ENCODE results near the gene ELK1.
"Not testable (repeated sequence)": the region's sequence is repeated elsewhere in the genome, so short reads cannot be mapped to it uniquely, and the experiment has no call there.

ELK1 gene, protein sequence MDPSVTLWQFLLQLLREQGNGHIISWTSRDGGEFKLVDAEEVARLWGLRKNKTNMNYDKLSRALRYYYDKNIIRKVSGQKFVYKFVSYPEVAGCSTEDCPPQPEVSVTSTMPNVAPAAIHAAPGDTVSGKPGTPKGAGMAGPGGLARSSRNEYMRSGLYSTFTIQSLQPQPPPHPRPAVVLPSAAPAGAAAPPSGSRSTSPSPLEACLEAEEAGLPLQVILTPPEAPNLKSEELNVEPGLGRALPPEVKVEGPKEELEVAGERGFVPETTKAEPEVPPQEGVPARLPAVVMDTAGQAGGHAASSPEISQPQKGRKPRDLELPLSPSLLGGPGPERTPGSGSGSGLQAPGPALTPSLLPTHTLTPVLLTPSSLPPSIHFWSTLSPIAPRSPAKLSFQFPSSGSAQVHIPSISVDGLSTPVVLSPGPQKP

DNA sequence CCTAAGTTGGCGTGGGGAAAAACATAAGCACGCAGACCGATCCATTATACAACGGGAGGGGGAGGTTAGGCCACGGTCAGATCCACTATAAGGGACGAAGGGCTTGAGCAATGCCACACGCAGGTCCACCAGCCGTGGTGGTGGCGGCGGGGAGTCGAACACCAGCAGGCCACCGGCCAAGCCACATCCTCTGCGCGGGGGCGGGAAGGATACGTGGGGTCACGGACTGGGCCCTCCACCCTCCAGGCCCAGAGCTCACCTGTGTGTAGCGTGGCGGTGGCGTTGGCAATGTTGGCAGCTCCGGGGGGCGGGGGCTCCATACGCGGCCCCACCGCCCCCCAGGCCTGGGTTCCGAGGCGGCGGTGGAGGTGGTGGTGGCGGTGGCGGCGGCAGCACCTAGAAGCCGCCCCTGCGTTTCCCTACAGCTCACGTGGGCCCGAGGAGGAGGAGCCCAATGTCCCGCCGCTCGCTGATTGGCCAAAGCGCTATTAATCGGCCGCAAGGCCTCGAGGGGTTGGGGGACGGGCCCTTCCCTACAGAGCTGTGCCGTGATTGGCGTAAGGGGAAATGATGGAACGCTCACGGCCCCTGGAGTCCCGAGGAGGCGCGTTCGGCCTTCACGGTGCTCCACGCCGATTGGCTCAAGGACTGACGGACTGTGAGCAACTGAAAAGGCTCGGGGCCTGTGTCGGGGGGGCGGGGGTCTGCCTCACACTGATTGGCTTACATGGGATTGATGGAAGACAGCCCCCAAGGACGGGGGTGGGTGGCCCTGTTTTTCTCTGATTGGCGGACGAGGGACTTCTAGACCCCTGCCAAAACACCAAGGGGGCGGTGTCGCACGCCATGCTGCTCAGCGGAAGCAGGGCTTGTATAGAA is at the start of gene ELK1:
Gene ELK1, minus strand, starts transcription at position 400 of the 879 bp plus-strand sequence. CDS start 9,122 bp downstream, outside the sequence.
- DNase-seq, result peak; percentile 96

DNA sequence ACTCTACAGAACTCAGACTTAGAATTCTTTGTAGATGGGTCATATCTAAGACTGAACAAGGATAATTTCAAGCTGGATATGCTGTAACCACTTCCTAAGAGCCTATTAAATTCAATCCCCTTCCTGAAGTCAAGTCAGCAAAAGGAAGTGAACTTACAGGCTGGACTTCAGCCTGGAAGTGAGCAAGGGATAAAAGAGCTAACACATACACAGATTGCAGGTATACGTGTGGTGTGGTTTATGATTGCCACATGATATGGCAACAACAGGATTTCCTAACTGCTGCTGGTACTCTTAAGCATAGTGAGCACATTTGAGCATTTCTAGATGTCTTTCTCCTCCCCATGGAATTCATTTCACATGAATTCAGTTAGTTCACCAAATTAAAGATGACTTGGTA is 46.8 kb upstream of the ELK1 start:
- peak; percentile 5 for DNase-seq

DNA sequence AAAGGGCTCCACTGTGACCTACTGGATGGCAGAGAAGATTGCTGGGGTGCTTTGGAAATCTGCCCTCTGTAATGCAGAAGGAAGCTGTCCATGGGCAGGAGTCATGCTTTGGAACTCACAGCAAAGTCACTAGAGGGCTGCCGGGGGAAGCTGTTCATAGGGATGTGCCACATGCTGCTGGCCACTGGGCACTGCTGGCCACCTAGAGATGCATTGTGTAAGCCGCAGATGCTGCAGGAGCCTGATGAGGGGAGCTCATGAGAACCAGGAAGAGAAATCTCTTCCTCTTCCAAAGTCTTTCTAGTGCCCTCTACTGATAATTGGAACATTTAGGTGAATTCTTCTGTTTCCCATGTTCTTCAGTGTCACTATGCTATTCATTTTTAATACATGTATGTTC is 39.8 kb upstream of the ELK1 start:
- peak; percentile 21 for DNase-seq

DNA sequence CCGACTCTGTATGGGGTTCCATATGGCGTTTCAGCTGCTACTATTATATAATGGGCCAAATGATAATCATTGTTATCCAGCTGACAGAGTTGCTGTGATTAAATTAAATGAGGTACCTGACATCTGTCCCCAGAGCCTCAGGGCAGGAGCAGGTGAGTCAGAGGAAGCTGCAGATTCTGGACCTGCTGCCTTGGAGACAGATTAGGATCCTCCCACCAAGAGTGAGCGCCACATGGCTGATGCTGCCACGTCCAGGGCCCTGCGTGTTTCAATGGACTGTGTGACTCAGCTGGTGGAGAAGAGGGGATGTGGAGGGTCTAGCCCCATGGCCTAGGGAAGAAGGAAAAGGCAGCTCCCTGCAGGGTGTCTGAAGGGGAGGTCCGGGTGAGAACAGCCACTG is 36.9 kb upstream of the ELK1 start:
- no peak for DNase-seq

DNA sequence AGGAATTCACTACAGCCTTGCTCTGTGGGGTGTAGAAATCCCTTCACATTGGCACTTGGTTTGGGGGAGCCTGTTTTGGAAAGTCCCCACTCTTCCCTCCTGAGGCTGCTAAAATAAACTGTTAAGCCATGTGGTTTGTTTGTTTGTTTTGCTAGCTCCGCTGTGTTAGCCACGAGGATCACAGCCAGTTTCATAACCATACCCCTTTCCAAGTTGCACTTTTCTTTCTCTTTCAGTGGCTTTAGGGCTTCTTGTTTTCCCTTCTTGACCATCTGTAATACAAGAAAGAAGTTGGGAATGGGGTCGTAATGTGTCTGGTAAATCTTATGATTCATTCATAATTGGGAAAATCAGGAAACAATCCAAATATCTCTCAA is 33.5 kb upstream of the ELK1 start:
- DNase-seq, result no peak

DNA sequence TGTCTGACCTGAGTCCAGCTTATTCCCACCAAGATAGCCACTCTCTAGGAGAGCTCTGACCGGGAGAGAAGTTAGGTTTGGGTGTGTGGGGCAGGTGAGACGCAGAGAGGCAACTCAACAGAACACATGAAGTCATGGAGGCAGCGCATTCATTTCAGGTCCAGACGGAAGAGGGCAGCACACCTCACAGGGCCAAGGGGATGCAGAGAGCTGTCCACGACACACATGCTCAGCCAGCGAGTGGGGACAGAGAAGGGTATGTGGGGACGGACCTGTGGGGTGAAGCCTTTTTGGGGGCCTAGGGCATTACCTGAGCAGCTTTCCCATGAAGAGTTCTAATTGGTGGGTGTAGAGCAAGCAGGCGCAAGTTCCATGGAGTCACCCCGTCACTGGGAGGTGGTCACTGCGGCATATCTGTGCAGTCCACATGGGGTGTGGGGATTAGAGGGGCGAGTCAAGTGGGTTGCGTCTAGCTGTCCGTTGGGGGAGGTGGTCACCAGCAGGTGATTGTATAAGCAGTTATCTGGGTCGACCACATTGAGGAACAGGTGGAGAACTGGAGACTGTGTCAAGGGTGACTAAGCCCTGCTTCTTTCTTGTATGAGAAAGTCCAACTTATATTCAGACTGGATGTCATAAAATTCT is 32.9 kb upstream of the ELK1 start:
- DNase-seq, result peak; percentile 10

DNA sequence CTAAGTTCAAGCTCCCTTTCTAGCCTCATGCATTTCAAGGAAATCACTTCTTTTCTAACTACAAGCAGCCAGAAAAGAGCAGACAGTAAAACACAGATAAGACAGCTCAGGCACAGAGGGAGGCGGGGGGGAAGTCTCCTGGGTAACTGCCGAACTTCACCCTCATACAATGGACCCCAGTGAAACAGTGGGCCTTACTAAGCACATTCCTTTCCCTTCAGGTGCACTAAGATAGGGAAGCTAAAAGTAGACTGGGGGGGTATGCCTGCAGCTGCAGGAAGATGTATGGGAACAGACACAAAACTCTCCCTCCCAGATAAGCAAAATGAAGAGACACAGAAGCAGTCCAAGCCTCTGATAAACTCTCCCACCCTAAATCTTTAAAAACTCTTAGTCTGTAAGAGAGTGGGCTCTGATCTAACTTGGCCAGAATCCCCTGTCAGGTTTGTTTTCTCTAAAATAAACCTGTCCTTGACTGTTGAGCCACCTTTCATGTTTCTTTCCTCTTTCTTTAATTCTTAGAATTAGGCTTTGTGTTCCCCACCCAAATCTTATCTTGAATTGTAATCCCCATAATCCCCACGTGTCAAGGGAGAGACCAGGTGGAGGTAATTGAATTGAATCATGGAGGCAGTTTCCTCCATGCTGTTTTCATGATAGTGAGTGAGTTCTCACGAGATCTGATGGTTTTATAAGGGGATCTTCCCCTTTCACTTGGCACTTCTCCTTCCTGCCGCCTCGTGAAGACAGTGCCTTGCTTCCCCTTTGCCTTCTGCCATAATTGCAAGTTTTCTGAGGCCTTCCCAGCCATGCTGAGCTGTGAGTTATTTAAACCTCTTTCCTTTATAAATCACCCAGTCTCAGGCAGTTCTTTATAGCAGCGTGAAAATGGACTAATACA is 25.8 kb upstream of the ELK1 start:
- not testable (repeated sequence) for DNase-seq

DNA sequence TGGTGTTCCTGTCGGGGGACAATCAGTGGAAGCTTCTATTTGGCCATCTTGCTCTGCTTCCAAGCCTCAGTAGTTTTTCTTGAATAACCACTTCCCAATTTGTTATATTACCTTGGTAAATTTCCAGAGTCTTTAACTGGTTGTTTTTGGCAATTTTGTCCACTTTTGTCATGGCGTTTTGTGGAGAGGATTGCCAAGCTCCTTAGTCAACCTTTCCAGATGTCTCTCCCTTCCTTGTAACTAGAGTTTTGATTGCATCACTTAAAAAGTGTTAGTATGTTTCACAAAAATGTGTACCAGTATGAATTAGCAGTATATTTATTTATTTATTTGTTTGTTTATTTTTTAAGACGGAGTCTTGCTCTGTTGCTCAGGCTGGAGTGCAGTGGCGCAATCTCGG is 24.4 kb upstream of the ELK1 start:
- DNase-seq, result peak; percentile 14

DNA sequence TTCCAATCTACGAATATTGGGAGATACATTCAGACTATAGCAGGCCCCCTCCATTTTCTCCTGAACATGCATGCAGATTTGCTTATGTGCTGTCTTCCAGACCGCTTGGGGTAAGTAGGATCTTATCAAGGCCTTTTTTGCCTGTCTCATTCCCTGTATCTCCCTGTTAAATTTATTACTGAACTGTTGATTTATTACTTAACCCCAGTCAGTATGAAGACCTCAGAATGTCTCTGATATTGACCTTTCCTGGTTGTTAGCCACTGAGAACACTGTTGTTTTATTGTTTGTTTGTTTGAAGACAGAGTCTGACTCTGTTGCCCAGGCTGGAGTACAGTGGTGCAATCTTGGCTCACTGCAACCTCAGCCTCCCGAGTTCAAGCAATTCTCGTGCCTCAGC is 15.4 kb upstream of the ELK1 start:
- DNase-seq, result not testable (repeated sequence)

DNA sequence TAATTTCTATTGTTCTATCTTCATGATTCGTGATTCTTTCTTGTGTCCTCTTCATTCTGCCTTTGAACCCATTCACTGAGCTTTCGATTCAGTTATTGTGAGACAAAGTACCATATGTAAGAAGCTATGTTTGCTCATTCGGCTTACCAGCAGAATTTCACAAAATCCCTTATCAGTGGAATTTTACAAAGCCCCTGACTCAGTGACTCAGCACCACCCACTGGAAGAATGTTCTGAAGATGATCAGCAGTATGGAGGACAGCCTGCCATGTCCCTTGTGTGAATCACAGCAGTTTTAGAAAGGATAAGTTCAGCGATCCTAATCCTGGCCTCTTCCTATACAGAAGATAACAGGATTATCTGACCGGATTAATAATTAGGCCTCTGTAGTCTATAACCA is 14.4 kb upstream of the ELK1 start:
- DNase-seq, result no peak

DNA sequence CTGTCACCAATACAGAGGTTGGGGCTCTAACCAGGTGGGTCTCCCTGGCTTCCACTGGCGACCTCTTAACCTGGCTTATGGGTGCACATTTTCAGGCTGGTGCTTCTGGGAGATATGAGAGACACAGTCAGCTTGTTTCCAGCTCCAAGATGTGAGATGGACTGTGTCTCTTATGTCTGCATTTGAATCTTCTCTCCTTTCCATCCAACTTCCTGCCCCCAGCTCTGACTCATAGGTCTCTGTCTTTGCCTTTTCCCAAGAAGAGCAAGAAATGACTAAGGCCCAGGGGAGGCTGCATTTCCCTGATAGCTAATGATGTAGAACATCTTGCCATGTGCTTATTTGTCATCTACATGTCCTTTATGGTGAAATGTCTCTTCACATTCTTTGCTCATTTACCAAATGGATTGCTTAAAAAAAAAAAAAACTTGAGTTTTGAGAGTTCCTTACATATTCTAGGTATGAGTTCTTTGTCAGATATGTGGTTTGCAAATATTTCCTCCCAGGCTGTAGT is 11.8 kb upstream of the ELK1 start:
- DNase-seq, result peak; percentile 92

DNA sequence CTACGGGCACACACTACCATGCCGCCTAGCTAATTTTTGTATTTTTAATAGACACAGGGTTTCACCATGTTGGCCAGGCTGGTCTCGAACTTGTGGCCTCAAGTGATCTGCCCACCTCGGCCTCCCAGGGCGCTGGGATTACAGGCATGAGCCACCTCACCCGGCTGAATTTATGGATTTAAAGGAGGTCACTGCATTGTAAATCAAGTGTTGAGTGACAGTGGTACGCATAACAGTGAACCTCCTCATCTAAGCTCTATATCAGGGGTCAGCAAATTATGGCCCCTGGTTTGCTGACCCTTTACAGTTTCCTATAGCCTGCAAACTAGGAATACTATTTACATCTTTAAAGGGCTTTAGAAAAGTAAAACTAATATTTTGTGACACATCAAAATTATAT is 11.2 kb upstream of the ELK1 start:
- no peak for DNase-seq

DNA sequence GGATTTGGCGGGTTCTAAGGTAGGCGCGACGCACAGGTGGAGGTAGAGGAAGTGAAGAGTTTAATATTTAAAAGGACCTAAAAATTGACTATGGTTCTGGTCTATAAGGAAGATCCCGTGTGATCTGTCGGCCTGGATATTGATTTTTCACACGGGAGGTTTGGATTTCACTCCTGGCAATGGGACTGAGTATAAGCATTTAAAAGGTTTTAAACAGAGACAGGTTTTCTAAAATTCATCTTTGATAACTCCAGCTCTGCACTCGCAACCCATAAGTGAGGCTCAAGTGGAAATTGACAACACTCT is 9.0 kb upstream of the ELK1 start:
- DNase-seq, result no peak

DNA sequence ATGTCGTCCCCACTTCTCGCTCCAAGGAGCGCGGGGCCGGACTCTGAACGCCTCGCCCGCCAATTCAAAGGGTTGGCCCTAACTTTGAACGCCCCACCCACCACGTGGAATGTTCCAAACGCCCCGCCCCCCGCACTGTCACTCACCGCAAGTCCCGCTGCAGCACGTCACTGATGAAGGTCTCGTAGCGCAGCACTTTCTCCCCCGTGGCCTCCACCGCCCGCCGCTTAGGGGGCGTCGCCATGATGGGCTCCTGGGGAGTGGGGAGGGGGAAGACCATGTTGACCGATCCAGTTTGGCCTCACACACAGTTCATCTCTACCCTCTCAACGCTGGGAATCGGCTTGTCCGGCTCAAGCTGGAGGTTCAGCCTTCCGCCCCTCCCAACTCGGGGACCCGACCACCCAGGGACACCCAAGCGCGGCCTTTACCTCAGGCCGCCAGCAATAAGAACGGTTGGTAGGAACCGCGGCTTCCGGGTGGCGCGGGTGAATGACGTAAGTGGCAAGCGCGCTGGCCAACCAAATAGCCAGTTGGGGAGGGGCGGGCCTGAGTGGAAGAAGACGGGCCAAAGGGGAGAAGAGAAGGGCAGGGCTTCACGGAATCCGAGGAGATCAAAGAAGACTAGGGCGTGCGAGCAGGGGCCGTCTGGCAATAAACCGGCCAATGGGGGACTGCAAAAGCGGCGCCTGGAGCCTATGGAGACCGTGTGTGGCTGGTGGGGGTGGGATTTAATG is 8.5 kb upstream of the ELK1 start, which contains the start of gene UXT:
Gene UXT, minus strand, starts transcription at position 497 of the 737 bp plus-strand sequence. Its CDS starts 253 bp downstream, at position 244.
- peak; percentile 91 for DNase-seq

DNA sequence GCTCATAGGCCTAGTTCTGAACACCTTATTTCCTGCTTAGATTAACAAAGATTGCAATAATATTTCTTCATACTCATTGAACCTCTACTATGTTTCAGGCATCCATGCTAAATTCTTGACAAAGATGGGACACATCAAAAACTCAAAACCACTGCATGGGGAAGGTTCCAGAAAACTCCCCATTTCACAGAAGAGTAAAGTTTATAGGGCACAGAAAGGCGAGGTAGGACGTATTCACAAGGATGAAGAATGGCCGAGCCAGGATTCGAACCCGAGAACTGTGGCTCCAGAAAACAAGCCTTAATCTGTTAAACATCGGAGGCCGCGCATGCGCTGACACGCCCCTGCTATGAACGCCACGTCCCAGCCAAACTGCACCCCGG is 7.9 kb upstream of the ELK1 start:
- no peak for DNase-seq

DNA sequence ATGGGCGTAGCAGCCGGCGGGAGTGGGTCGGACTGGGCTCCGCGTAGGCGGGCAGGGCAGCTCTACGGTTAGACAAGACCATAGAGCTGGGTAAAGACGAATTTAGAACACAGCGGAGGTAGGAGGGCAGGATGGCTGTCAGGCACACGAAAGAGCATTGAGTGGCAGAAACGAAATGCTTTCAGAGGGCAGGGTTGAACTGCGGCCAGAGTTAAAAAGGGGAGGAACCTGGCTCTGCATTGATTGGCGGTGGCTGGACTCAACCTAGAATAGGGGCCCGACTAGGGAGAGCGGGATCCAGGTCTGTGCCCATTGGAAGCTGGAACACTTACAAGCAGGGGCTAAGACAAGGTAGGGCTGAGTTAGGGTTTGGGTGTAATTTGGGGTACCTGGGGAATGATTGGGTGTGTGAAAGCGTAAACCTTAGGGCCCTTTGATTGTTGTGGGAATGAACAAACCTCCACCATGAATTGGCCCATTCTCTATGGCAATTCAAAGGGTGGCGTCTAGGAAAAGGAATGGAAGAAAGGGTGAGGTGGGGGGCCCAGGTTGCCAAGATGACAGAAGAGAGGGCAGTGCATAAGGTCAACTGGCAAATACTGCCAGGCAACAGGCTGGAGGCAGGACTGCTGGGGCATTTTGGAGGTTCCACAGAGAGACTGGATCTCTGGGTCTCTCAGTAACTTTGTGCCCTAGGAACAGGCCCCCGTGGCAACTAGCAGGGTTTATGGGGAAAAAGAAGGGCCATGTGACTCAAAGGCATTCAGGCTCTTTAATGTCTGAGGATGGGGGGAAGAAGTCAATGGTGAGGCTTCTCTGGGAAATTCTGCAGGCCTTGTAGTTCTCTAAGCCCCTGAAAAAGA is 911 bp upstream of the ELK1 start:
- no peak for DNase-seq

DNA sequence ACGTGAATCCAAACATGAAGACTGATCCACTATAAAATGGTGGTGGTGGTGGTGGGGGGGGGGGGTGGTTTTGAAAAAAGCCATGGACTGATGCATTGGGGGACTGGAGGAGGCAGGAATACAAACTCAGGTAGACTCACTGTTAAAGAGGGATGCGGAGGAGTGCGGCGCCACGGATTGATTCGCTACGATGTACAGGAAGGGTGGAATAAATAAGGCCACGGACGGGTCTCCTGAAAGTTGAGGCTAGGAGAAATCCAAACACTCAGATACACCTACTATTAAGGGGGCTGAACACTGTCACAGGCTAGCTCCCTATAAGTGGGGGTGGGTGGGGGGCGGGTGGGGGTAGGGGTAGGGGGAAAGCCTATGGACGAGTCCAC is 591 bp downstream of the ELK1 start:
- DNase-seq, result no peak

DNA sequence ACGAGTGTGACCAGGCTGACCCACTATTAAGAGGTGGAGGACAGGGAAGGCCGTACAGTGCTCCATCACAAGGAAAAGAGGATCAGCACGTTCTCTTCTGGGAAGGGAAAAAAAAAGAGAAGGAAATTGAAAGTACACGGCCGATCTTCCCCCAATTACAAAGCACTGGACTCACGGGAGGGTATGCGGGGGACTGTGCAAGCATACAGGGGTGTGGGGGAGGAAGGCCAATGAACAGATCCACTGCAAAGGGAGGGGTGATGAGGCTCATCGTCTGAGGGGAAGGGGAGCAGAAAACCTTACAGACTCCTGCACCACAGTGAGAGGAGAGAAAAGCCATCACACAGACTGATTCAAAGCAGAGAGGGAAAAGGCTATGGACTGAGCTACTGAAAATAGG is 1.1 kb downstream of the ELK1 start:
- no peak for DNase-seq

DNA sequence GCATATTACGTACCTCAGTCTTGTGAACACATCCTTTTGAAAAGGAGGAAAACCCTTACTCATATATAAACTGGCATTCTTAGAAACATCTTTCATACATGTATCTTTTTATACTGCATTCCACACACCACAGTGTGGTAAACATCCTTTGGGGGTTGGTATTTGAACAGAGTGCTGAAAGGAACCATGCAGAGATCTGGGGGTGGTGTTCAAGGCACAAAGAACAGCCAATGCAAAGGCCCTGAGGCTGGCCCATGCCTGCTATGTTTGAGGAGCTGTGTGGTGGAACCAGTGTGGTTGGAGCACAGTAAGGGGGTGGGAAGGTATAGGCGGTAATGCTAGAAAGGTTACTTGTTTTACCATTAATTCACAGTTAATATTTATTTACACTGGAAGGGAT is 2.0 kb downstream of the ELK1 start:
- peak; percentile 31 for DNase-seq

DNA sequence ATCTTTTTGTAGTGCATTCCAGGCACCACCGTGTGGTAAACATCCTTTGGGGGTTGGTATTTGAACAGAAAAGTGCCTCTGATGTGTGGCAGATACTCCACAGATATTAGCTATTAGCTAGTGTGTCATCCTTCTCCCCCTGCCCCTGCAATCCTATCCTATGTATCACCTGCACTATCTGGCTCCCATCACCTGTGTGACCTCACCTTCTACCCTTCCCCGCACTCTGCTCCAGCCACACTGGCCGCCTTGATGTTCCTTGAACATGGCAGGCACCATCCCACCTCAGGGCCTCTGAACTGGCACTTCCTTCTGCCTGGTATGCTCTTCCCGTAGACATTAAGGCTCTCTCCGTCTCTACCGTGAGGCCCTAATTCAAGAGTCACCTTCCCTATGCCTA is 3.7 kb downstream of the ELK1 start:
- no peak for DNase-seq

DNA sequence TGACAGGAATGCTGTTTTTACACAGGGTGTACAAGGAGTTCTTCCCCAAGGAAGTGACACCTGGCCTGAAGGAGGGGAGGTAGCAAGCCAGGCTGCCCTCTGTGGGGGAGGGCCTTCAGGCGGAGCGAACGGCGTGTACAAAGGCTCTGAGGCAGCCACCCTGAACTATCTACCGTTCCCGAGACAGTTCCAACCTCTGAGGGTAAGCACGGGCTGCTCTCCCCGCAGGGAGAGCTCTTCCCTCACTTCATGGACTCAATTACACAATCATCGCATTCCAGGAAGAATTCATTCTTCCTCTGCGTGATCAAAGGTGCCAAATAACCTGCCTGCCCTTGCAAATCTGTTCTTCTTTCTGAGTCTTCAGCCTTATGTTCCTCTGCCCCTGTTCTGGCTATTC is 4.8 kb downstream of the ELK1 start:
- no peak for DNase-seq

Measured in HCEC 1CT (cell line).